Left ventricle myocardium inferior (tissue), 1 donor: ENCODE results near the gene BCR. TPM values are rescaled to one million over a fixed set of nuclear protein-coding genes. Genes with fewer than 3 reads are reported as not detected.
A peak's percentile ranks its signal among the peaks of the same experiment; 100 is the strongest.

Experiments
- DNase-seq: peaks from one replicate; pipeline ENCODE4 v3.0.0-alpha.2; 2020
- H3K27ac ChIP-seq: fragments of 200-600 bp; replicated peaks from 2 replicates; pipeline ENCODE4 v1.8.0; 2021
- H3K27me3 ChIP-seq: fragments of 200-600 bp; 2 replicates; pipeline ENCODE4 v1.8.0; 2021; ENCODE audit warnings: low read depth
- H3K36me3 ChIP-seq: fragments of 200-600 bp; 2 replicates; pipeline ENCODE4 v1.8.0; 2021
- H3K4me1 ChIP-seq: fragments of 200-600 bp; 2 replicates; pipeline ENCODE4 v1.8.0; 2021
- H3K4me3 ChIP-seq: fragments of 200-600 bp; 2 replicates; pipeline ENCODE4 v1.8.0; 2021; ENCODE audit warnings: mild to moderate bottlenecking, moderate library complexity
- H3K9me3 ChIP-seq: fragments of 200-600 bp; replicated peaks from 2 replicates; pipeline ENCODE4 v1.8.0; 2021
- intact Hi-C: fragments of 100-400 bp; cut with micrococcal nuclease; formaldehyde crosslinking; loops from one replicate; pipeline ENCODE4 v1.11.0; 2022
- total RNA-seq: library from RNA; stranded (reverse); fragmentation: NEBNext Ultra II Directional; extraction: Animal tissue kit (Norgen Biotek cat#: 25700); gene quantifications from one replicate; pipeline ENCODE4 v1.2.1, GENCODE V29; 2021
- TF ChIP-seq, protein P1 (sequence below): fragments of 200-600 bp; IDR thresholded peaks from 2 replicates; pipeline ENCODE4 v1.8.0; 2021; ENCODE audit warnings: antibody characterized with exemption, mild to moderate bottlenecking, borderline replicate concordance
- donor health status: DM: no; HTN: yes; CAD: no; lungs with severe emphysema.

Gene BCR
- total RNA-seq, 1 donor from 2014 or later: 26.7 TPM

DNA sequence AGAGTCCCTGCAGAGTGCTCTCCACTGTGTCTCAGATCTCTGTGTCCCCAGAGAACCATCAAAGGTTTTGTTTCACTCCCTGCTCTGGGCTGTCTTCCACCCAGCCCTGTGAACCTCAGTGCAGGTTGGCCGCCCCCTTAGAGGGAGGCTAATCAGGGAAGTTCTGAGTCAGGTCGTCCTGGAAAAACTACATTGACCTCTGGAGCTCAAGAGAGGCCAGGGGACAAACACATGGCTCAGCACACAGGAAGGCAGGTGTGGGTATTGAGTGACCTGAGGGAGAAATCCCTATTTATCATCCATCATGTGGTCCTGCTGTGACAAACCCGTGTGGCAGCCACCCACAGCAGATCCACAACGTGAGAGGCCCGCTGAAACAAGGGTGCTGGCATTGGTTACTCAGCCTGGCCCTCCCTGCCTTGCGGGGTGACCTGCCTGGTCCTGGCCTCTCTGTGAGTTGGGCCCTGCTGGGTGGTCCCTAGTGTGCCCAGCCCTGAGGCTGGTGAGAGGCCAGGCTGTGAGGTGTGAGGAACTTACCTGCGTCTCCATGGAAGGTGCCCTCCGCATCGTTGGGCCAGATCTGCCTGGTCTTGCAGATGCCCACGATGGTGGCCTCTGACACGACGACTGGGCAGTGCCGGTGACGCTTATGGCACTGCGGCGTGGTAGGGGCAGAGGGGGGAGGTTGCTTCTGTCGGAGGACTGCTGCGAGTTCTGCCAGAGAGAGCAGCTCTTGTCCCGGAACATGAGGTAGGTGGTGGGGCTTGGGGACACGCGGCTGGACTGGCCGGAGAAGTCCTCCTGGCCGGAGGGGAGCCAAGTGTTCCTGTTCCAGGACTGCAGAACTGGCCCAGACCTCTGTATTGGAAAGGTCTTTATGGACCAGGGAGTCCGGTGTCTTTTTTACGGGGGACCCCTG lies 669 bp upstream of the BCR start:
- H3K27me3 ChIP-seq: no peaks in the 10 kb centered on the region
- TF ChIP-seq, protein P1, sequence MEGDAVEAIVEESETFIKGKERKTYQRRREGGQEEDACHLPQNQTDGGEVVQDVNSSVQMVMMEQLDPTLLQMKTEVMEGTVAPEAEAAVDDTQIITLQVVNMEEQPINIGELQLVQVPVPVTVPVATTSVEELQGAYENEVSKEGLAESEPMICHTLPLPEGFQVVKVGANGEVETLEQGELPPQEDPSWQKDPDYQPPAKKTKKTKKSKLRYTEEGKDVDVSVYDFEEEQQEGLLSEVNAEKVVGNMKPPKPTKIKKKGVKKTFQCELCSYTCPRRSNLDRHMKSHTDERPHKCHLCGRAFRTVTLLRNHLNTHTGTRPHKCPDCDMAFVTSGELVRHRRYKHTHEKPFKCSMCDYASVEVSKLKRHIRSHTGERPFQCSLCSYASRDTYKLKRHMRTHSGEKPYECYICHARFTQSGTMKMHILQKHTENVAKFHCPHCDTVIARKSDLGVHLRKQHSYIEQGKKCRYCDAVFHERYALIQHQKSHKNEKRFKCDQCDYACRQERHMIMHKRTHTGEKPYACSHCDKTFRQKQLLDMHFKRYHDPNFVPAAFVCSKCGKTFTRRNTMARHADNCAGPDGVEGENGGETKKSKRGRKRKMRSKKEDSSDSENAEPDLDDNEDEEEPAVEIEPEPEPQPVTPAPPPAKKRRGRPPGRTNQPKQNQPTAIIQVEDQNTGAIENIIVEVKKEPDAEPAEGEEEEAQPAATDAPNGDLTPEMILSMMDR: no peak
- H3K27ac ChIP-seq: peak overlapping the region; percentile 76
- no peaks in the 10 kb centered on the region for H3K36me3 ChIP-seq
- H3K9me3 ChIP-seq: peaks cover 19% of the 10 kb centered on the region
- intact Hi-C loops: no loop called here
- H3K4me1 ChIP-seq: peaks cover 52% of the 10 kb centered on the region
- peak overlapping the region; percentile 78 for H3K4me3 ChIP-seq
- peak; percentile 24 for DNase-seq

DNA sequence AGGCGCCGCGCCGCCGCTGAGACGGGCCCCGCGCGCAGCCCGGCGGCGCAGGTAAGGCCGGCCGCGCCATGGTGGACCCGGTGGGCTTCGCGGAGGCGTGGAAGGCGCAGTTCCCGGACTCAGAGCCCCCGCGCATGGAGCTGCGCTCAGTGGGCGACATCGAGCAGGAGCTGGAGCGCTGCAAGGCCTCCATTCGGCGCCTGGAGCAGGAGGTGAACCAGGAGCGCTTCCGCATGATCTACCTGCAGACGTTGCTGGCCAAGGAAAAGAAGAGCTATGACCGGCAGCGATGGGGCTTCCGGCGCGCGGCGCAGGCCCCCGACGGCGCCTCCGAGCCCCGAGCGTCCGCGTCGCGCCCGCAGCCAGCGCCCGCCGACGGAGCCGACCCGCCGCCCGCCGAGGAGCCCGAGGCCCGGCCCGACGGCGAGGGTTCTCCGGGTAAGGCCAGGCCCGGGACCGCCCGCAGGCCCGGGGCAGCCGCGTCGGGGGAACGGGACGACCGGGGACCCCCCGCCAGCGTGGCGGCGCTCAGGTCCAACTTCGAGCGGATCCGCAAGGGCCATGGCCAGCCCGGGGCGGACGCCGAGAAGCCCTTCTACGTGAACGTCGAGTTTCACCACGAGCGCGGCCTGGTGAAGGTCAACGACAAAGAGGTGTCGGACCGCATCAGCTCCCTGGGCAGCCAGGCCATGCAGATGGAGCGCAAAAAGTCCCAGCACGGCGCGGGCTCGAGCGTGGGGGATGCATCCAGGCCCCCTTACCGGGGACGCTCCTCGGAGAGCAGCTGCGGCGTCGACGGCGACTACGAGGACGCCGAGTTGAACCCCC lies 798 bp downstream of the BCR start:
- peak overlapping the region; percentile 78 for H3K4me3 ChIP-seq
- TF ChIP-seq, protein P1: no peak
- intact Hi-C loops: no loop called here
- no peaks in the 10 kb centered on the region for H3K27me3 ChIP-seq
- peak overlapping the region; percentile 76 for H3K27ac ChIP-seq
- H3K4me1 ChIP-seq: peaks cover 57% of the 10 kb centered on the region
- peak; percentile 22 for DNase-seq
- H3K9me3 ChIP-seq: peaks cover 9% of the 10 kb centered on the region
- no peaks in the 10 kb centered on the region for H3K36me3 ChIP-seq

DNA sequence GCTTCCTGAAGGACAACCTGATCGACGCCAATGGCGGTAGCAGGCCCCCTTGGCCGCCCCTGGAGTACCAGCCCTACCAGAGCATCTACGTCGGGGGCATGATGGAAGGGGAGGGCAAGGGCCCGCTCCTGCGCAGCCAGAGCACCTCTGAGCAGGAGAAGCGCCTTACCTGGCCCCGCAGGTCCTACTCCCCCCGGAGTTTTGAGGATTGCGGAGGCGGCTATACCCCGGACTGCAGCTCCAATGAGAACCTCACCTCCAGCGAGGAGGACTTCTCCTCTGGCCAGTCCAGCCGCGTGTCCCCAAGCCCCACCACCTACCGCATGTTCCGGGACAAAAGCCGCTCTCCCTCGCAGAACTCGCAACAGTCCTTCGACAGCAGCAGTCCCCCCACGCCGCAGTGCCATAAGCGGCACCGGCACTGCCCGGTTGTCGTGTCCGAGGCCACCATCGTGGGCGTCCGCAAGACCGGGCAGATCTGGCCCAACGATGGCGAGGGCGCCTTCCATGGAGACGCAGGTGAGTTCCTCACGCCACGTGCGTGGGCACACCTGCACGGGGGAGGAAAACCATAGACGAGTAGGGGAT lies 1.5 kb downstream of the BCR start:
- peak overlapping the region; percentile 78 for H3K4me3 ChIP-seq
- DNase-seq: no peak
- no peaks in the 10 kb centered on the region for H3K36me3 ChIP-seq
- TF ChIP-seq, protein P1: no peak
- H3K27ac ChIP-seq: no peak overlapping the region
- intact Hi-C loops: no loop called here
- no peaks in the 10 kb centered on the region for H3K27me3 ChIP-seq
- peaks cover 2% of the 10 kb centered on the region for H3K9me3 ChIP-seq
- H3K4me1 ChIP-seq: peaks cover 60% of the 10 kb centered on the region

DNA sequence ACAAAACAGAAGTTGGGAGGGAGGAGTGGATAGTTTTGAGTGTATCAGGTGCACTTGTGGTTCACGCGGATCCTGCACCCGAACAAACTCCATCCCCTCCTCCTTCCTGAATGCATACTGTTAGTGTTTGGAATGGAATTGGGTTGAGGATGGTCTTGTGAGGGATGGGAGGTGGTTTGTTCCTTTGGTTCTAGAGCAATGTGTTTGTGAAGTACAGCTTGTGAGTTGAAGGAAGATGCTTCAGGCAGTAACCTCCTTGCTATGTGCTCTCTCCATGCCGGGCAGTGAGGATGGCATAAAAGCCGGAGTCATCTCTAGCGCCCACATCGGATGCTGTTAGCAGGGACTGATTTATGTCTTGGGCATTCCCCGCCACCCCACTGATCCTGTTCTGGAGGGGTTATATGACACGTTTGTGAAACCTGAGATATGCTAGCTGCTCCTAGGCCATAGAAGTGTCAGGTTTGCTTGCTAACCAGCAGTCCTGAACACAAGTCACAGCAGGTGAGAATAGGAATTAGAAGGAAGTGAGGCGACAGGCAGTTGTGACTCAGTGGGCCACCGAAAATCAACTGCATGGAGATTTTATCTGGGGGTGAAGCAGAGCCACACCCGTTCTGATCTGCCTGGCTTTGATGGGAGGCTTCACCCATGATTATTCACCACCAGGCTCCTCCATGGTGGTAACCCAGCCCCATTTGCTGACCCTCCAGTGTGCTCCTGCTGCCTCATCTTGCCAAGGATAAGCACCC lies 2.2 kb downstream of the BCR start:
- intact Hi-C loops: no loop called here
- no peak for DNase-seq
- peaks cover 67% of the 10 kb centered on the region for H3K4me1 ChIP-seq
- TF ChIP-seq, protein P1: no peak
- H3K27me3 ChIP-seq: no peaks in the 10 kb centered on the region
- no peaks in the 10 kb centered on the region for H3K36me3 ChIP-seq
- H3K4me3 ChIP-seq: peak overlapping the region; percentile 78
- no peaks in the 10 kb centered on the region for H3K9me3 ChIP-seq
- peak overlapping the region; percentile 27 for H3K27ac ChIP-seq
